Measurements from ENCODE around the gene ZNF385D. TPM values are rescaled to one million over a fixed set of nuclear protein-coding genes. Genes with fewer than 3 reads are reported as not detected.

ZNF385D gene, protein sequence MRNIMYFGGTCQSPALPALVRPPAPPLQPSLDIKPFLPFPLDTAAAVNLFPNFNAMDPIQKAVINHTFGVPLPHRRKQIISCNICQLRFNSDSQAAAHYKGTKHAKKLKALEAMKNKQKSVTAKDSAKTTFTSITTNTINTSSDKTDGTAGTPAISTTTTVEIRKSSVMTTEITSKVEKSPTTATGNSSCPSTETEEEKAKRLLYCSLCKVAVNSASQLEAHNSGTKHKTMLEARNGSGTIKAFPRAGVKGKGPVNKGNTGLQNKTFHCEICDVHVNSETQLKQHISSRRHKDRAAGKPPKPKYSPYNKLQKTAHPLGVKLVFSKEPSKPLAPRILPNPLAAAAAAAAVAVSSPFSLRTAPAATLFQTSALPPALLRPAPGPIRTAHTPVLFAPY
- total RNA-seq = not detected

DNA sequence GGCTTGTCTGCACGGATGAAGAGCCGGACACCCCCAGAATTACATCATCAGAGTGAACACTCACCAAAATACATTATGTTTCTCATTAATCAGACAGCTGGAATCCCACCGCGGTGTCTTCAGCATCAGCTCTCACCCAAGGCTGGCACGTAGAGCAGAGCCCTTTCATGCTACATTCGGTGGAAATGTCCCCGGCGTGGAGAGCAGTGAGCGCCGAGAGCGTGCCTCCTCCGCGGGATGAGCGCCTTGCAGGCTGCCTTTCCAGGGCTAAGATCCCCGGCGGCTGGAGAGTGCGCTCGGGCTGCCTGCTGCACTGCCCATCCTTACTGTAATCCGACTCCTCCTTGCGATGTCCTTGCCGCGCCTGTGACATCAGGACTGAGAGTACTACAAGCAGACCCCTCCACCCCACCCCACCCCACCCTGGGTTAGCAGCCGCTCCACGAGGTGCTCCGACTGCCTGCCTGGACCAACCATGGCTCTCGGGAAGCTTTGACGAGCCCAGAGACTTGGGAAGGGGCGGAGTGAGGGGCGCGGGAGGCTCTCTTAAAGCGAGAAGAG lies at the start of gene ZNF385D:
ZNF385D (minus strand) TSS at position 380 of the 561 bp plus-strand sequence; CDS start at position 86, 294 bp downstream.
- no peak for DNase-seq

DNA sequence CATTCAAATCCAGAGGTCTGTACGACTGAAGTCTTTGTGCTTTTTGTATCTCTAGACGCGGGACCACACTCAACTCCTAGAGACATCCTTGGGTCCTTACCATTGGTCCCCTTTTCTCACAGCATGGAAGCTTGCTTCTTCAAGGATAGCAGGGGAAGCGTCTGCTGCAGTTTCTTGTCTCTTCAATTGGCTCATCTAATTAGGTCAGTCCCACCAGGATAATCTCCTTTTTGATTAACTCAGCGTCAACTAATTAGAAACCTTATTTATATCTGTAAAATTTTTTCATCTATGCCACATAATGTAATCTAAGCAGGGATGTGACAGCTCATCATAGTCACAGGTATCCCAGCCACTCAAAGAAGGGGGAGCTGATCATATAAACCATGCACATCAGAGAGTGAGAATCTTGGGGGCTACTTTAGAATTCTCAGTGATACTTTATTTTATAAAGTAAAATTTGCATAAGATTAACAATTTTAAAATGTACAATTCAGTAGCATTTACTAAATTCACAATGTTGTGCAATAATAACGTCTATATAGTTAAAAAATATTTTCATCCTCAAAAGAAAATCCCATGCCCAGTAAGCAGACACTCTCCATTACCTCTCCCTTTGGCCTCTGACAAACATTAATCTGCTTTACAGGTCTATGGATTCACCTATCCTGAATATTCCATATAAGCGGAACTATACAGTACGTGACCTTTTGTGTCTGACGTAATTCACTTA lies 47.5 kb upstream of the ZNF385D start:
- no peak for DNase-seq

DNA sequence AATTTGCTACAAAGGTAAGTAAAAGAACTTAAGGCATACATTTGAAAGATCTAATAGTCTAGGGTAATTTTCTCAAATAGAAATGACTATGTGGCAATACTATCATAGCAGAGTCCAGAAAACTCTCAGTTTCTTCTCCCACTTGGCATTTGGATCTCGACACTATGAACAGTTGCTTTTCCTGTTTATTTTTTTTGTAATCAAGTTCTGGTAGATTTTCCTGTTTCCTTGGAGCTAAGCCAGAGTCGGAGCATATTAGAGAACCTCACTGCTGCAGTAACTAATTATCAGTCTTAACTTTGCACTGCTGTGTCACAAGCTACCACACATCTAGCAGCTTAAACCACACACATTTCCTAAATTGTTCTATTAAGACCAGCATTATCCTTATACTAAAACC lies 44.9 kb upstream of the ZNF385D start:
- no peak for DNase-seq

DNA sequence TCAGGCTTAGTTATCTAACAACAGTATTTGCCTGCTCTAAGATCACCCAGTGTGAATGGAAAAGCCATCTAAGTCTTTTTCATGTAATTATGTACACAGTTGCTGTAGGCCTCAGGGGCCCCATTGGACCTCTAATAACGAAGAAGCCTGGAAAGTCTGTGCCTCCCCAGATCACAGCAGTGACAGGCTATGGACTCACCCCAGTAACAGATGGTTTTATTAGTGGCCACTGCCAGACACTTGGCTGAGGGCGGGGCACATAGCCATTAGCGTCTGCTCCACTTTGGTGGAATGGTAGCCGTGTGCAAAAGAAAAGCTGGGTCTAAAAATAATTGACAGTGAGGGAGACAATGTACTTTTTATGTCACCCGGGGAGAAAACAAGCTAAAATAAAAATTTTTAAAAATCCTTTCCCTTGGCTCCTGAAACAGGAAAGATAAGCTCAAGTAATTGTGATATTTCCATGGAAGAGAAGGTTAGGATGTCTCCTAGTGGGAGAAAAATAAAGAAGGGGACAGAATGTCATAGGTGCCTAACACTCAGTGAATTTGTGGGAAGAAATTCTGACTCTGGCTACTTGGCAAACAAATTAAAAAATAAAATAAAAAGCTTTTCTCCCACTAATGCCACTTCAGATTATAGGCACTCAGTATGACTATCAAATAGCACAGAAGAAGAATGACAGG lies 44.3 kb upstream of the ZNF385D start:
- no peak for DNase-seq

DNA sequence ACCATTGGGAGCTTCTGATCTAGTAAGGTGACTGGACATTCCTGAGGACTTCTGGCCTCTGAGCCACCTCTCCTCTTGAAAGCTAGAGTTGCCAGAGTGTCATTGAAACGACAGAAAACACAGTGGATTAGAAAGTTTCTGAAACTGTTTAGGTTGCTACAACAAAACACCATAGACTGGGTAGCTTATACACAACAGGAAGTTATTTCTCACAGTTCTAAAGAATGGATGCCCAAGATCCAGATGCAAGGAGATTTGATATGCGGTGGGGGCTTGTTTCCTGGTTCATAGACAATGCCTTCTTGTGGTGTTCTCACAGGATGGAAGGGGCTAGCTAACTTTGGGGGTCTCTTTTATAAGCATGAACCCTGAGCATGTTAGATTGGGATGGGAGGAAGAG lies 43.3 kb upstream of the ZNF385D start:
- DNase-seq = no peak

DNA sequence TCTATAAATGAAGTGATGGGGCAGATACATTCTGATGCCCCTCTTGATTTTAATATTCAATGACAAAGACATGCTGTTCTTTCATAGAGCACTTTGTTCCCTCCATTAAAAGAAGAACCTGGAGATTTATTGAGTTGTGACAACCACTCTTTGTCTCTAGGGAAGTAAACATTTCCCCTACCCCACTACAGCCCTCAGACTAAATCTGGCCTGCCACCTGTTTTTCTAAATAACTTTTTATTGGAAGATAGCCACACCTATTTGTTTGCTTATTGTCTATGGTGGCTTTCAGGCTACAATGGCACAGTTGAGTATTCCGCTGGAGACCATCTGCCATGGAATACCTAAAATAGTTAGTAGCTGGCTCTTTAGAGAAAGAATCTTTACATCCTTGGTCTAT lies 41.2 kb upstream of the ZNF385D start:
- DNase-seq = no peak

DNA sequence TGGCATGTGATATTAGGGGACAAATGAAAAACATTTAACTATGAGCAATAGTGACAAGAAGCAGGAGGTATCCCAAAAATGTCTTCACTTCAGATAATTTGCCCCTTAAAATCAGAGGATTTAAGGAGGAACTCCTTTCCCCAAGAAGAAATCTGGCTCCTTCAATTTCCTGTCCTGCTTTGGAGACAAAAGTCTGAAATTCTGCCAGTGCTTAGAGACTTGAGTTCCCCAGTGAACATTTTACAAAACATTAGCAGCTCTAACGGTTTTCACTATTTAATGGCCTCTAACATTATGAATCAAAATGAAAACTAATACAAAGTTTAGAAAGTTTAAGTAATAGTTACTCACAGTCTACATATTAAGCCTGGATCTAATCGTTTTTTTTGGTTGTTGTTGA lies 40.3 kb upstream of the ZNF385D start:
- no peak for DNase-seq

DNA sequence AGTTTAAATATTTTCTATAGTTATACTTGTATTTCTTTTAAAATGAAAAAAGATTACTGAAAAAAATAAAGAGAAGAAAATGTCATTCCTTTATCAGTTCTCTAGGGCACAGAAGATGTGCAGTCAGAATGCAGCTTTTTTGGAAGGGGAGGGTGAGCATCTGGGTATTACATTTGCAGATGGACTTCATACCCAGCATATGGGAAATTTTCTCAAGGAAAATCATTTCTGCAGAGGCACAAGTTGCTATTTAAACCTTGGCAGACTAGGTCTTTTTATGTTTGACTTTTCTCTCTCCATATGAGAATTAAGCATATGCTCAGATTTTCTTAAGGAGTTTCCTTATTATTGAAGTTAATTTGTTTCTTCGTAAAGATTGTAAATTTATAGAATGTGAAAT lies 39.5 kb upstream of the ZNF385D start:
- DNase-seq = no peak

DNA sequence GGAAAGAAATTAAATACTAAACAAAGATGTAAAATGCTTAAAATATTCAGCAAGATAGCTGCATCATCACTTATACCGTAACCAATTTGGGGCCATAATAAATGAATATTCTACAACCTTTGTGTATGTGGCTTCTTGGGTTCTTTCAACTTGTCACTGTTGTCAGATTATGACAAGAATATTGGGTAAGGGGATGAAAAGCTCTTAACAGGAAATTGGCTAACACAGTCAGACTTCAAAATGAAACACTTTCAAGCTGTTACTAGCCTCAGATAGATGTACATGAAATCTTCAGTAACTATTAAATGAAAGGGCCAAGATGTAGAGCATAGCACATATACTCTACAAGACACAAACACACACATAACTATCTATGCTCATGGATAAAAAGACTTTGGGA lies 38.7 kb upstream of the ZNF385D start:
- no peak for DNase-seq

DNA sequence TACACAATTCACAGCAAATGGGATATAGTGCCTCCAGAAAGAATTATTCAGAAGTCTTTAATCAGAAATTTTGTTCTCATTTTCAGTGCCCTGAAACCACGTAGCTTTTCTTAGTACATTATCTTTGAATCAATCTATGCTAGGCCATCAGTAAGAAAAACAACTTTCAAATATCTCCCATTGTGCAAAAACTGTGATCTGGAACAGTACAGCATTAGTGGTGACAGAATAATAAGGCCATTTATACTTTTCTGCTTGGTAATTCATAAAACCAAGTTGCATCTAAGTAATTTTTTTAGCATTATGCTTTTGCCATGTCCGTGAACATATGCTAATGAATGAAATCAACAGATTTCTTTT lies 35.4 kb upstream of the ZNF385D start:
- no peak for DNase-seq

DNA sequence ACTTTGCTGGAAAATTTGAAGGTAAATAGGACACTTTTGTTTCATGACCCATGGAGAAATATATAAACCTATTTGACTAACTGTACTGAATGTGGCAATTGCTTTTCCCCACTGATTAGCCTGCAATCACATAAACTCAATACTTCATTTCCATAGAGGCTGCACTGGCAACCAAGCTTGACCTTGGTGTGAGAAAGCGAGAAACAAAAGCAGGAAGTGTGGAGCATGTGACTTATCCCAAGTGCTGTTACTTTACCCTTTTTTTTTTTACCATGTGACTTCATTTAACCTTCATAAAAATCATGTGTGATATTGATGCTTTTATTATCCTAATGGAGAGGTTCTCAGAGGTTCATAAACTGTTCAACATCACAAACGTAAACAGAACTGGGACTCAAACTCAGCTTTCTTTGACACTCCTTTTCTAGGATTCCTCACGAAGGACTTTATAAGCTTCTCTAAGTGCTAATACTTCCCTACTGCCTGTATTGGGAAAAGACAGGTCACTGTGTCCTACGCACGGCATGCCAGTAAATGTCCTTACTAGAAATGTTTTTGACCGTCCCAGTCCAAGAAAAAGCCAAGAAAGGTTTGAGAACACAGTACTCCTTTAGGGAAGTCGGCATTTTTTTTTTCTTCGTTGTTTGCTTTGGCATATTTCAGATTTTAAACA lies 34.9 kb upstream of the ZNF385D start:
- DNase-seq = no peak

DNA sequence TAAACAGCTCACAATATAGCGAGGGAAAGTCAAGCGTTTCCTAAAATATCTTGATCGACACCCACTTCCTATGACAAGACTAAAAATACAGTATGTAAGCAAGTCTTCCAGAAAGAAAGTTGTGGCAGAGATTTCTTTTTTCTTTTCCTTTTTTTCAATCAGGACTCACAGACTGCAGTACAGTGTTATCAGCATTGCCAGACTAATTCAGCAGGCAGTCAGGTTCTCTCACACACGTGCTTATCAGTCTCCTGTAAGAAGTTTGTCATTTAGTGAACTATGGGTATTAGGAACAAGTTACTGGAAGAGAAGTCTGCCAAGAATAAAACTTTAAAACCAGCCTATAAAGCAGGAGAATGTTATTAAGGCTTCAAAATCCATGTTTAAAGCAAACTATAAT lies 32.8 kb upstream of the ZNF385D start:
- no peak for DNase-seq

DNA sequence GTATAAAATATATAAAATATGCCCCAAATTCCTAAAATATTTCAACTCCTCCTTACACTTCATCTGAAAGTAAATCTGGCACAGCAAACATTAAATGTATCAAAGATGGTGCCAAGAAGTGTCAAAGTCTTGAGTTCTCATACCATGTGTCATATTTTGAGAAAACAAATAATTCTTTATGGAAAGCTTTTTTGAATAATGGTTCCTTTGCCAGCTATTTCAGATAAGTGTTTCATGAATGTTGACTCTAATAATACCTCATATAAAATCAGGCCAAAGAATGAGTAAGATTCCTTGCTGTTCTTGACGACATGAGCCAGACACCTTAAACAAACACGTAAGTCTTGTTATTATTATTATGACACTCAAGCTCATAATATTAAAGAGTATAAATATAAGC lies 30.3 kb upstream of the ZNF385D start:
- no peak for DNase-seq

DNA sequence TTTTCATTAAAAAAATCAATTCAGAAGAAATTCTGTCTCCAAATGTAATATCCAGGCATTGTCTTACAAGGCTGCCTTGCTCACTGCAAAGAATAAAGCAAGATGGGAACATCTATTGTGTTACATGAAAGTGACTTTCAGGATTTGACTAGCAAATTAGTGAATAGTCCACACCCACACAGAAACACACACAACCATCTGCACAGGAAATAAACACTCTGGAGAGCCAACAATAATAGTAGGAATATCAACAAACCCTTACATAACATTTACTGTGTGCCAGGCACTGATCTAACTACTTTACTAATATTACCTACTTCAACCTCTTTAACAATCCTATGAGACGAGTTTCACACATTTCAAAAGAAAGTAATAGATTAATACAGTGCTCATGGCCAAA lies 28.9 kb upstream of the ZNF385D start:
- no peak for DNase-seq

DNA sequence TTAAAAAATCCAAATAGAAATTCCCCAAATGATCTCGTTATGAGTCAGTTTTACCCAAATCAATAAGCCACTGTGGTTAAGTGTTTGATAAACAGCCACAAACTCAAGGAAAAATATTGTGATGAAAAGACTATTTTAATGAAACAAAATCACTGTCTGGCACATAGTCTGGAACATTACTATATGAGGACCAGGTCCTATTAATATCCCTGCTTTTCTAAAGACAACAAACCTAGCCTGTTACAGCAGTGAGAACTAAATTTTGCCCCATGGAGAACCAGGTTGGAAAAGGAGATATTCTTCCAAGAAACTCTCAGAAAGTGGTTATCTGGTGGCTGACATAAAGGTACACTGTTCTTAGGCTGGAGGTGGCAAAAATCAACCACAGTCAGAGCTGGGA lies 27.7 kb upstream of the ZNF385D start:
- no peak for DNase-seq

DNA sequence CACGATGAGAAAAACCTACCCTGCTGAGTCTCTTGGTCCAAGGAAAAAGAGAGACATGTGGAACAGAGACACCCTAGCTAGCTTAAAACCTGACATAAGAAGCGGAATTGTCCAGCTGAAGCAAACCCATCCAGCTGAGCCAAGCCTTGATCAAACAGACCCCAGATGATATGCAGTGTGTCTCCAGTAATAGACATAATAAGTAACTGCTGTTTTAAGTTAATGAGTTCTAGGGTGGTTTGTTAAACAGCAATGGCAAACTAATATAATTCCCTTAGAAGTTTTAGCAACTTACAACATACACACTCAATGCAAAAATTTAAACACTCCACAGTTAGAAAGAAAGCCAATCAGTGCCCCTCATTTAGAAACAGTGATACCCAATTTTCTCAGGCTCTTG lies 26.8 kb upstream of the ZNF385D start:
- DNase-seq = no peak

DNA sequence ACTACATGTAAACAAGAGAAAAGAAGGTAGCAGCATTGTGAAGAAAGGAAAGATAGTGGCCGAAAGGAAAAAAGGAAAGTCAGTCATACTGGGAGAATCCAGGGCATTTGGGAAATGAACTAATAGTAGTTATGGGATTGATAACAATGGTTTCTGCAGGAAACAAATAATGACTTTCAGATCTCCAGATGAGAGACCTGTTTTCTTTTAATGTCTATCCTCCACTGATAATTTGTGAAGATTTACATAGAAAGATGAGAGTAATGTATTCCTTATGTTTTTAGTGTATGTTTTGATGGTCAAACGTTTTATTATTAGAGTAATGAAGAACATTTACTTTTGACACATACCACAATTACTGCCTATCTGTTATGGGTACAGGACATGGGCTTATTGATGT lies 15.0 kb upstream of the ZNF385D start:
- no peak for DNase-seq

DNA sequence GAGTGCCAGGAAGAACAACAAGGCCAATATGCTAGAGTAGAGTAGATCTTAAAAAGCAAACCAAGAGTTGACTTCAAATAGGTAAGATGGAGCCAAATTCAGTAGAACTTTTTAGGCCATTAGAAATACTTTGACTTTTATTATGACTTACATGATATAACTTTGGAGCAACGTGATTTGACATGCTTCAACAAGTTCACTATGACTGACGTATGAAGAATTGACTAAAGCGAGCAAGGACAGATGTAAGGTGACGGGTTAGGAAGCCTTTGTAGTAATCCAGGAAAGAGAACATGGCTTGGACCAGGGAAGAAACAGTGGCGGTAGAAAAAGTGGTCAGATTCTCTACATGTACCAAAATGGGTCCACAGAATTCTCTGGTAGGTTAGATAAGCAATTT lies 4.9 kb upstream of the ZNF385D start:
- DNase-seq = no peak

DNA sequence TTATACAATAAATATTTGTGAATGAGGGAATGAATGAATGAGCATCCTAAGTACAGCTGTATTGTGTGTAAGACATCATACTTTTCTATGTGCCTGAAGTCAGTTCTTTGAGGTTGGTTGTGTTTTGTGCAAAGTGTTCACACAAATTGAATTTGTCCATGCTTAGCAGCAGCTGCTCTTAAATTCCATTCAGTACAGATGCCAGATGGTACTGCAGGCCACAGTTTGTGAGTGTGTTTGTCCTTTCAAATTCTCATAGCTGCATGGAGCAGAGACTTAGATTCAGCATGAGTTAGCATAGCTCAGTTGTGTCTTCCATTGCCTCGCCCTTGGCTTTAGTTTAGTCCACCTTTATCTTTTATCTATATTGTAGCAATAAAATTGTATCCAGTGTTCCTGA lies 3.8 kb upstream of the ZNF385D start:
- DNase-seq = no peak

DNA sequence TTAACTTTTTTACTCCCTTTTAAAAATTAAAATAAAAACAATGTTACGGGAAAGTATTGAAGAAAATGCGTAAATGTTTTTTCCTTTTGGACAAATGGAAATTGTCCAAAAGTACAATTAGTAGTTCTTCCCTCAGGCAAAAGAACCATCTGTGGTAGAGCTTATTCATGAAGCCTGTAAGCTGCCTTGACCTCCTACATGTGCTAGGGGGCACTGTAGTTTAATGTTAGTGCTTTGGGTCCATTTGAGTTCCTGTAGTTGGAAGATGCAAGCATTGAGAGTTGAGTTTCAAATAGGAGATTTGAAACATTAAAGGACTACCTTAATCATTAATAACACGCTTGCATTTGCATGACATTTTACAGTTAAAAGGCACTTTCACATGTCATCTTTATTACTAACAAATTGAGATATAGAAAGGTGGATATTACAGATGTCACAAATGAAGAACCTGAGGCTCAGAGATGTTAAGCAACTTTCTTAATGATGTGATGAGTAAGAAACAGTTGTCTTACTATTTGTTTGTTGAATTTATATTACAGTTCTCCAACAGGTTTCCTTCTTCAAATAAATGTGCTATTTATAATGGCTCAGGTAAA lies 1.8 kb upstream of the ZNF385D start:
- DNase-seq = no peak

DNA sequence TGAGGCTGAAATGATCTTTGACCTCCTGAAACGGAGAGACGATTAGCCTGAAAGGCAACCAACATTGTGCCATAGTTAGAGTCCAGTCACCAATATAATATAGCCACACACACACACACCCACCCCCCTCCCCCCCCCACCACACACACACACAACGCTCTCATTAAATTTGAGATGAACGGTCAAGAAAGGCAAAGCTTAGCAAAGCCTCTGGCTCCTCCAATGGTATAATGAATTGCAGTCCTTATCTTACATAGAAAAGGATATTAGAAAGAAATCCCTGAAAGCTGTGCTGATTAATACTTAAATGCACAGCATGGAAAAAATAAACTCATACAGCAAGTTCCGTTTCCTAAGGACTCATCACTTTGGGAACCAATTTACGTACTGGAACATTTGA lies 876 bp upstream of the ZNF385D start:
- DNase-seq = no peak

DNA sequence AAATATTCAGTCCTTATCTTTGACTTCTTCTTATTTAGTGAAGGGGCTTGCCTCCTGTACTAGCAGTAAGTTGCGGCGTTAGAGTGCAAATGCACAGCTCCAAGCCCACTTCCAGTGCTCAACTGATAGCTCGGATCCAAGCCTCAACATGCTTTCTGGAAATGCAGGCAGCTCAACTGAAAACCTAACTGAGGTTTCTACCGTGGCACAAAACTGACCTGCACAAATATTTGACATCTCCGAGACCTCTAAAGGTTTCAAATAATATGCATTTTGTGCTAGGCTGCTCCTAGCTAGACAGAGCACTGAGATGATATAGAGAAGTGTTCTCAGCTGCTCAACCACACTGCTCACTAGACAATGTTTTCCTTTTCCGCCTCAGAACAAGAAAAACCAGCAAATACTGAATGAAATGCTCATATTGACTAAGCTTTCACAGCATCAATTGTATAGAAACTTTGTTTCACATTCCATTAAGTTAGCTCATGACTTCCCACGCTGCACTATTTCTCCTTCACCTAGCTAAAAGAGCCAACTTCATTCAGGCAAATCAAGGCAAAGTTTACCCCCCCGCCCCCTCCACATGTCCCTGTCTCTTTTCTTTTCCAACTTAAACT lies 822 bp downstream of the ZNF385D start:
- DNase-seq = no peak

Data from effector CD4-positive, alpha-beta T cell (primary cell).